ENCODE results near the gene ORAI3. TPM values are rescaled to one million over a fixed set of nuclear protein-coding genes. Genes with fewer than 3 reads are reported as not detected.

ORAI3 gene
- total RNA-seq, 1 experiment from 2014 or later = 10.8 TPM

DNA sequence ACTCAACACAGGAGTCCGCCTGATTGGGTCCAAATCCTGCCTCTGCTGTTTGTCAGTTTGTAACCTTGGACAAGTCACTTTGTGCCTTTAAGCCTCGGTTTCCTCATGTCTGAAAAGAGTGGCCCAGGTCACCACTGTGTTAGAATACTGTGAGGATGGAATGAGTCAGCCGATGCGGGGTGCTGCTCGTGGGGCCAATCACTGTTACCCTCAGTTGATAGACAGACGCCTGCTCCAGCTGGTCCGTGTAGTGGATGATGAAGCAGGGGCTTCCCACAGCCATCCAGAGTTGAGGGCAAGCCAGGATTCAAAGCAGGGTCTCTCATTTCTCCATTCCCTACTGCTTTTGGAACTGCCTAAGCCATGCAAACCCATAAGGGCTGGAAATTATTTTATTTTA is 19.7 kb upstream of the ORAI3 start (continued):
- no peak for TF ChIP-seq ATF1 (CRISPR knock-in tag; IDR thresholded peaks at IDR 0.05)

GRCh38 chr16:30930160-30930571 is 18.7 kb upstream of the ORAI3 start:
- Mint-ChIP-seq H3K27me3 (ENCODE audit: low read depth) (no peaks in the 10 kb centered on the region), H3K4me1 (peaks cover 15% of the 10 kb centered on the region), H3K9me3 (no peaks in the 10 kb centered on the region), H3K4me3 (no peak overlapping the region), H3K27ac (no peak overlapping the region), H3K36me3 (peaks cover 32% of the 10 kb centered on the region)
- ATAC-seq (no peak), DNase-seq (ENCODE audit: low spot score) (no peak)
- CTCF ChIA-PET = interaction anchor here (1.0 kb wide), 1 partner anchor 12 kb away, joined by 5 read pairs; no protein-coding TSS in a partner anchor
- TF ChIP-seq NR1H2 (CRISPR knock-in tag; IDR thresholded peaks at IDR 0.05) (no peak), TP53 (CRISPR knock-in tag; IDR thresholded peaks at IDR 0.05) (no peak), ARID4B (CRISPR knock-in tag; IDR thresholded peaks at IDR 0.05; ENCODE audit: borderline replicate concordance) (no peak), FOXJ3 (CRISPR knock-in tag; IDR thresholded peaks at IDR 0.05; ENCODE audit: borderline replicate concordance) (no peak), ATF6 (CRISPR knock-in tag; IDR thresholded peaks at IDR 0.05) (no peak), ERG (CRISPR knock-in tag; IDR thresholded peaks at IDR 0.05) (no peak), ELF4 (CRISPR knock-in tag; IDR thresholded peaks at IDR 0.05; ENCODE audit: low read depth) (no peak), SMAD4 (CRISPR knock-in tag; IDR thresholded peaks at IDR 0.05) (no peak), ZBTB21 (CRISPR knock-in tag; IDR thresholded peaks at IDR 0.05; ENCODE audit: borderline replicate concordance) (no peak), TEAD4 (CRISPR knock-in tag; IDR thresholded peaks at IDR 0.05) (no peak)
- TF ChIP-seq, protein P1, sequence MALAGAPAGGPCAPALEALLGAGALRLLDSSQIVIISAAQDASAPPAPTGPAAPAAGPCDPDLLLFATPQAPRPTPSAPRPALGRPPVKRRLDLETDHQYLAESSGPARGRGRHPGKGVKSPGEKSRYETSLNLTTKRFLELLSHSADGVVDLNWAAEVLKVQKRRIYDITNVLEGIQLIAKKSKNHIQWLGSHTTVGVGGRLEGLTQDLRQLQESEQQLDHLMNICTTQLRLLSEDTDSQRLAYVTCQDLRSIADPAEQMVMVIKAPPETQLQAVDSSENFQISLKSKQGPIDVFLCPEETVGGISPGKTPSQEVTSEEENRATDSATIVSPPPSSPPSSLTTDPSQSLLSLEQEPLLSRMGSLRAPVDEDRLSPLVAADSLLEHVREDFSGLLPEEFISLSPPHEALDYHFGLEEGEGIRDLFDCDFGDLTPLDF (CRISPR knock-in tag; IDR thresholded peaks at IDR 0.05) = no peak
- TF ChIP-seq, protein P2, sequence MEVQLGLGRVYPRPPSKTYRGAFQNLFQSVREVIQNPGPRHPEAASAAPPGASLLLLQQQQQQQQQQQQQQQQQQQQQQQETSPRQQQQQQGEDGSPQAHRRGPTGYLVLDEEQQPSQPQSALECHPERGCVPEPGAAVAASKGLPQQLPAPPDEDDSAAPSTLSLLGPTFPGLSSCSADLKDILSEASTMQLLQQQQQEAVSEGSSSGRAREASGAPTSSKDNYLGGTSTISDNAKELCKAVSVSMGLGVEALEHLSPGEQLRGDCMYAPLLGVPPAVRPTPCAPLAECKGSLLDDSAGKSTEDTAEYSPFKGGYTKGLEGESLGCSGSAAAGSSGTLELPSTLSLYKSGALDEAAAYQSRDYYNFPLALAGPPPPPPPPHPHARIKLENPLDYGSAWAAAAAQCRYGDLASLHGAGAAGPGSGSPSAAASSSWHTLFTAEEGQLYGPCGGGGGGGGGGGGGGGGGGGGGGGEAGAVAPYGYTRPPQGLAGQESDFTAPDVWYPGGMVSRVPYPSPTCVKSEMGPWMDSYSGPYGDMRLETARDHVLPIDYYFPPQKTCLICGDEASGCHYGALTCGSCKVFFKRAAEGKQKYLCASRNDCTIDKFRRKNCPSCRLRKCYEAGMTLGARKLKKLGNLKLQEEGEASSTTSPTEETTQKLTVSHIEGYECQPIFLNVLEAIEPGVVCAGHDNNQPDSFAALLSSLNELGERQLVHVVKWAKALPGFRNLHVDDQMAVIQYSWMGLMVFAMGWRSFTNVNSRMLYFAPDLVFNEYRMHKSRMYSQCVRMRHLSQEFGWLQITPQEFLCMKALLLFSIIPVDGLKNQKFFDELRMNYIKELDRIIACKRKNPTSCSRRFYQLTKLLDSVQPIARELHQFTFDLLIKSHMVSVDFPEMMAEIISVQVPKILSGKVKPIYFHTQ (CRISPR knock-in tag; IDR thresholded peaks at IDR 0.05) = no peak
- TF ChIP-seq, protein P3, sequence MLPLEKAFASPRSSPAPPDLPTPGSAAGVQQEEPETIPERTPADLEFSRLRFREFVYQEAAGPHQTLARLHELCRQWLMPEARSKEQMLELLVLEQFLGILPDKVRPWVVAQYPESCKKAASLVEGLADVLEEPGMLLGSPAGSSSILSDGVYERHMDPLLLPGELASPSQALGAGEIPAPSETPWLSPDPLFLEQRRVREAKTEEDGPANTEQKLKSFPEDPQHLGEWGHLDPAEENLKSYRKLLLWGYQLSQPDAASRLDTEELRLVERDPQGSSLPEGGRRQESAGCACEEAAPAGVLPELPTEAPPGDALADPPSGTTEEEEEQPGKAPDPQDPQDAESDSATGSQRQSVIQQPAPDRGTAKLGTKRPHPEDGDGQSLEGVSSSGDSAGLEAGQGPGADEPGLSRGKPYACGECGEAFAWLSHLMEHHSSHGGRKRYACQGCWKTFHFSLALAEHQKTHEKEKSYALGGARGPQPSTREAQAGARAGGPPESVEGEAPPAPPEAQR (CRISPR knock-in tag; IDR thresholded peaks at IDR 0.05) = no peak
- TF ChIP-seq, protein P4, sequence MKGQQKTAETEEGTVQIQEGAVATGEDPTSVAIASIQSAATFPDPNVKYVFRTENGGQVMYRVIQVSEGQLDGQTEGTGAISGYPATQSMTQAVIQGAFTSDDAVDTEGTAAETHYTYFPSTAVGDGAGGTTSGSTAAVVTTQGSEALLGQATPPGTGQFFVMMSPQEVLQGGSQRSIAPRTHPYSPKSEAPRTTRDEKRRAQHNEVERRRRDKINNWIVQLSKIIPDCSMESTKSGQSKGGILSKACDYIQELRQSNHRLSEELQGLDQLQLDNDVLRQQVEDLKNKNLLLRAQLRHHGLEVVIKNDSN (CRISPR knock-in tag; IDR thresholded peaks at IDR 0.05) = no peak
- POLR2A ChIA-PET = no interaction called here

Data from WTC11 (cell line).